ENCODE results near the gene AGBL4.

DNA sequence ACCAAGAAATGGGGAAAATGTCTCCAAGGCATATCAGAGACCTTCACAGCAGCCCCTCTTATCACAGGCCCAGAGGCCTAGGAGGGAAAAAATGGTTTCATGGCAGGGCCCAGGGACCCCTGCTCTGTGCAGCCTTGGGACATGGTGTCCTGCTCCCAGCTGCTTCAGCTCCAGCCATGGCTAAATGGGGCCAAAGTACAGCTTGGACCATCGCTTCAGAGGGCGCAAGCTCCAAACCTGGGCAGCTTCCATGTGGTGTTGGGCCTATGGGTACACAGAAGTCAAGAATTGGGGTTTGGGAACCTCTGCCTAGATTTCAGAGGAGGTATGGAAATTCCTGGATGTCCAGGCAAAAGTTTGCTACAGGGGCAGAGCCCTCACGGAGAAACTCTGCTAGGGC is 964.7 kb downstream of the AGBL4 start:
- no peak for TF ChIP-seq EZH2phosphoT487 (IDR thresholded peaks at IDR 0.05; ENCODE audit: borderline replicate concordance, low read length)
- TF ChIP-seq, protein P1, sequence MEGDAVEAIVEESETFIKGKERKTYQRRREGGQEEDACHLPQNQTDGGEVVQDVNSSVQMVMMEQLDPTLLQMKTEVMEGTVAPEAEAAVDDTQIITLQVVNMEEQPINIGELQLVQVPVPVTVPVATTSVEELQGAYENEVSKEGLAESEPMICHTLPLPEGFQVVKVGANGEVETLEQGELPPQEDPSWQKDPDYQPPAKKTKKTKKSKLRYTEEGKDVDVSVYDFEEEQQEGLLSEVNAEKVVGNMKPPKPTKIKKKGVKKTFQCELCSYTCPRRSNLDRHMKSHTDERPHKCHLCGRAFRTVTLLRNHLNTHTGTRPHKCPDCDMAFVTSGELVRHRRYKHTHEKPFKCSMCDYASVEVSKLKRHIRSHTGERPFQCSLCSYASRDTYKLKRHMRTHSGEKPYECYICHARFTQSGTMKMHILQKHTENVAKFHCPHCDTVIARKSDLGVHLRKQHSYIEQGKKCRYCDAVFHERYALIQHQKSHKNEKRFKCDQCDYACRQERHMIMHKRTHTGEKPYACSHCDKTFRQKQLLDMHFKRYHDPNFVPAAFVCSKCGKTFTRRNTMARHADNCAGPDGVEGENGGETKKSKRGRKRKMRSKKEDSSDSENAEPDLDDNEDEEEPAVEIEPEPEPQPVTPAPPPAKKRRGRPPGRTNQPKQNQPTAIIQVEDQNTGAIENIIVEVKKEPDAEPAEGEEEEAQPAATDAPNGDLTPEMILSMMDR (conservative IDR thresholded peaks at IDR 0.05; ENCODE audit: low read depth, low read length), result no peak
- TF ChIP-seq EZH2 (IDR thresholded peaks at IDR 0.05; ENCODE audit: low read length, unreplicated experiment), result no peak
